ENCODE results near the gene RO60. TPM values are rescaled to one million over a fixed set of nuclear protein-coding genes. Genes with fewer than 3 reads are reported as not detected.
"Not testable (repeated sequence)": the region's sequence is repeated elsewhere in the genome, so short reads cannot be mapped to it uniquely, and the experiment has no call there.

RO60 gene
- total RNA-seq, 2 experiments from 2014 or later: 64.4 to 67.5 TPM

GRCh38 chr1:193036337-193037047, 22.9 kb upstream of the RO60 start:
- H3K4me3 Mint-ChIP-seq: no peak overlapping the region
- no peaks in the 10 kb centered on the region for H3K9me3 Mint-ChIP-seq
- no peak for DNase-seq
- H3K27ac Mint-ChIP-seq: no peak overlapping the region
- peaks cover 5% of the 10 kb centered on the region for H3K4me1 Mint-ChIP-seq
- ChIA-PET POLR2A (no interaction called here), CTCF (no interaction called here)
- H3K27me3 Mint-ChIP-seq: no peaks in the 10 kb centered on the region
- peaks cover 33% of the 10 kb centered on the region for H3K36me3 Mint-ChIP-seq (ENCODE audit: low read depth)

GRCh38 chr1:193040011-193040410, 19.4 kb upstream of the RO60 start:
- no peak overlapping the region for H3K27ac Mint-ChIP-seq
- H3K4me3 Mint-ChIP-seq: no peak overlapping the region
- peaks cover 39% of the 10 kb centered on the region for H3K36me3 Mint-ChIP-seq (ENCODE audit: low read depth)
- H3K27me3 Mint-ChIP-seq: no peaks in the 10 kb centered on the region
- H3K4me1 Mint-ChIP-seq: peaks cover 5% of the 10 kb centered on the region
- POLR2A ChIA-PET: no interaction called here
- no peaks in the 10 kb centered on the region for H3K9me3 Mint-ChIP-seq
- no peak for DNase-seq
- CTCF ChIA-PET: no interaction called here

DNA sequence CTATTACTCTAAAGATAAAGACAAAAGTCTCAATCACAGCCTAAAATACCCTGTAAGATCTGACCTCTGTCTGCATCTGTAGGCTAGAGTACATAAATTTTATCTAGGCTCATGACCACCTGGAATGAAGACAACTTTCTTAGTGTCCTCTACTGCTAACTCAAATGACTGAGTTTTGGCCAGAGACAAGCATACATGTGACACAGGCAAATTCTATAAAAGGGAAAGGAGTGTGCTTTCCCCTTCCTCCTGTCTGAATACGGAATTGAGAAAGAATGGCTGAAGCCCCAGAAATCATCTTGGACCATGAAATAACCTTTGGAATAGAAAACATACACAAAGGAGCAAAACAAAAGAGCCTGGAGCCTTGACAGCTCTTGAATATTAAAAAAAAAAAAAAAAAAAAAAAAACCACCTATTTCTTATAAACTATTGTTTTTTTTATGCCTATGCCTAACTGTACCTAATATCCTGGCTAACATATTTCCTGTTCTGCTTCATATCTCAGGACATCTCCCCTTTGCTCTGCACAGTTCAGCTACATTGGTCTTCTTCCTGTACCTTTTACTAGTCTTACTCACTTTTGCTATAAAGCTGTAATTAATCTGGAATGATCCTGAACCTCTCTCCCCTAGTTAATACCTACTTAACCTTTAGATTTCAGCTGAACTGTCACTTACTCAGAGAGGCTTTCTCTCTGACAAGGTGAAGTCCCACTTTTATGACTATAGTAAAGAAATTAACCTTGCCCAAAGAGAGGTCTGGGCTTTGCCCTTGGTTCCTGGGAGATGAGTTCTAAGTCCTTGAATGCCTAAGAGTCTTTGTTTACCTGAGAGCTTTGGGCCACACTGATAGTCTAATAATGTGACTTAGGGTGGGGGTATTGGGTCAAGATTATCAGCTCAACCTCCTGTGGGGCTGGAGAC, 16.4 kb upstream of the RO60 start:
- no peak for DNase-seq
- H3K4me1 Mint-ChIP-seq: peaks cover 3% of the 10 kb centered on the region
- ChIA-PET CTCF (no interaction called here), POLR2A (interaction anchor here (1.1 kb wide), 1 partner anchor 15 kb away, joined by 6 read pairs; no protein-coding TSS in a partner anchor)
- no peak overlapping the region for H3K27ac Mint-ChIP-seq
- H3K27me3 Mint-ChIP-seq: no peaks in the 10 kb centered on the region
- peaks cover 35% of the 10 kb centered on the region for H3K36me3 Mint-ChIP-seq (ENCODE audit: low read depth)
- no peak overlapping the region for H3K4me3 Mint-ChIP-seq
- H3K9me3 Mint-ChIP-seq: no peaks in the 10 kb centered on the region

DNA sequence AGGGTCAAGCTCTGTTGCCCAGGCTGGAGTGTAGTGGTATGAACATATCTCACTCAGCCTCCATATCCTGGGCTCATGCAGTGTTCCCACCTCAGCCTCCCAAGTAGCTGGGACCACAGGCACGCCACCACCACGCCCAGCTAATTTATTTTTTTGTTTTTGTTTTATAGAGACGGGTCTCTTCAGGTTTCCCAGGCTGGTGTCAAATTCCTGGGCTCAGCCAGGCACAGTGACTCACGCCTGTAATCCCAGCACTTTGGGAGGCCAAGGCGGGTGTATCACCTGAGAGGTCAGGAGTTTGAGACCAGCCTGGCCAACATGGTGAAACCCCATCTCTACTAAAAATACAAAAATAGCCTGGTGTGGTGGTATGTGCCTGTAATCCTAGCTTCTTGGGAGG, 10.5 kb upstream of the RO60 start:
- H3K4me1 Mint-ChIP-seq, H3K4me3 Mint-ChIP-seq, H3K9me3 Mint-ChIP-seq, H3K27me3 Mint-ChIP-seq, H3K27ac Mint-ChIP-seq, DNase-seq: not testable (repeated sequence)
- CTCF ChIA-PET: interaction anchor here (1.3 kb wide), 1 partner anchor 242 kb away, joined by 3 read pairs; no protein-coding TSS in a partner anchor
- POLR2A ChIA-PET: interaction anchor here (2.5 kb wide), 1 partner anchor 9 kb away, joined by 14 read pairs; the partner anchor contains the start of genes RO60 and UCHL5
- peaks cover 27% of the 10 kb centered on the region for H3K36me3 Mint-ChIP-seq (ENCODE audit: low read depth)

- H3K4me1 Mint-ChIP-seq: peaks cover 32% of the 10 kb centered on the region
- no peaks in the 10 kb centered on the region for H3K27me3 Mint-ChIP-seq
- no peak for DNase-seq
- no peak overlapping the region for H3K4me3 Mint-ChIP-seq
- ChIA-PET CTCF (no interaction called here), POLR2A (interaction anchor here (1.1 kb wide), 1 partner anchor 39 kb away, joined by 3 read pairs; no protein-coding TSS in a partner anchor)
- peaks cover 34% of the 10 kb centered on the region for H3K36me3 Mint-ChIP-seq (ENCODE audit: low read depth)
- no peak overlapping the region for H3K27ac Mint-ChIP-seq
- no peaks in the 10 kb centered on the region for H3K9me3 Mint-ChIP-seq
Measured at GRCh38 chr1:193054169-193054675, 5.2 kb upstream of the RO60 start.

DNA sequence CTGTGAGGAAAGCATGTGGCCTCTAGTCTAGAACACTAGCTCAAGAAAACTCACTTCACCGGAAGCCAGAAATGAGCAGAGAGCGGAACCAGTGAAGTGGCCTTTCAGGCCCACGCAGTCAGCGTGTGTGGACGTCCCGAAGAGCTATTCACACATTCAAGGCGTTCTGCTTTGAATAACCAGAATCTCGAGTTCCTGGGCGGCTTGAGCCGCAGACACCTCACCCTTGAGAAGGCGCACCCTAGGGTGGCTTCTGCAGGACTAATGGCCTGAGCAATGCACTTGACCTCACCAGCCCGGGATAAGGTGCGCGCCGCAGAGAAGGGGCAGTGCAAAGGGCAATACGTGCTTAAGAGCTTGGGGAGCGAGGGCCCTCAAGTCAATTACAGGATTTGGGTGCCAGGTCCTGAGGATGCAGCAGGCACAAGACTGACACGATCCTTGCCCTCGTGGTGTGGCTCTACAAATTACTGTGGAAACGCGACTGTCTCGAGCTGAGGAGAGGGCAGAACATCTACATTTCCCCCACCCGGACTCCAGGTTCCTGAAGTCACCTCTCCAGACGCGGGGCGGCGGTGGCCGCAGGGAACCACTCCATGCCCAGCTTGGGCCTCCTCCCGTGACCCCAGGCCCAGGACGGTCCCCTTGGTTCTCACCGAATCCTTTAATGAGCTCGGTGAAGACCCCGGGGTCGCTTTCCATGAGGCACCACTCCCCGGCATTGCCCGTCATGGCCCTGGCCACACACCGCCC, 707 bp upstream of the RO60 start:
- CTCF ChIA-PET: interaction anchor here (0.7 to 2.2 kb wide), 13 partner anchors 12 to 520 kb away, joined by 3 to 28 read pairs (median 4); partner anchors contain the start of gene CDC73
- Mint-ChIP-seq H3K27ac (peak overlapping the region; percentile 100), H3K27me3 (no peaks in the 10 kb centered on the region), H3K4me3 (peak overlapping the region; percentile 100), H3K4me1 (peaks cover 56% of the 10 kb centered on the region), H3K9me3 (no peaks in the 10 kb centered on the region), H3K36me3 (ENCODE audit: low read depth) (peaks cover 44% of the 10 kb centered on the region)
- POLR2A ChIA-PET: interaction anchor here (0.7 to 4.0 kb wide), 35 partner anchors 10 to 542 kb away, joined by 3 to 65 read pairs (median 4); partner anchors contain the start of genes B3GALT2, CDC73, GLRX2 and RGS2
- DNase-seq: peak; percentile 72

- Mint-ChIP-seq H3K4me3 (peak overlapping the region; percentile 100), H3K36me3 (ENCODE audit: low read depth) (peaks cover 40% of the 10 kb centered on the region), H3K4me1 (peaks cover 50% of the 10 kb centered on the region), H3K27ac (peak overlapping the region; percentile 100), H3K9me3 (no peaks in the 10 kb centered on the region), H3K27me3 (no peaks in the 10 kb centered on the region)
- POLR2A ChIA-PET: interaction anchor here (1.2 to 4.0 kb wide), 3 partner anchors 10 to 62 kb away, joined by 3 to 37 read pairs (median 6); partner anchors contain the start of gene CDC73
- no peak for DNase-seq
- CTCF ChIA-PET: interaction anchor here (1.4 kb wide), 1 partner anchor 10 kb away, joined by 5 read pairs; no protein-coding TSS in a partner anchor
Measured at GRCh38 chr1:193060115-193060403, 647 bp downstream of the RO60 start.

DNA sequence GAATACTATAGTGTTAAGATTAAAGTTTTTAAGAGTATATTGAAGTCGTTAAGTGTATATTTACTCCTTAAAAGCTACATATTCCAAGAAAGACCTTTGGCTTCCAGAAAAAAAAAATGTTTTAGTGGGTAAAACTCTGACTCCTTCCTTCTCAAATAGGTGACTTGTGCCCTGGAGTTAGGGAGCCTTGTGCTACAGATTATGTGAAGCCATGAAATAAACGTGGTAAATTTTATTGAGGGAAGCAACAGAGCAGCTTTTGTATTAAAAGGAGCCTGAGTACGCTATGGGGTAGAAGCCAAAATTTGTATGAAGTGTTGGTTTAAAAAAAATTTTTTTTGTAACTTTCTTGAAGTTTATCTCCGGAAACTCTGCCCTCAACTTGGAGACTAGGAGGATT, 994 bp downstream of the RO60 start:
- ChIA-PET CTCF (interaction anchor here (1.4 kb wide), 1 partner anchor 9 kb away, joined by 5 read pairs; no protein-coding TSS in a partner anchor), POLR2A (interaction anchor here (1.2 to 4.0 kb wide), 3 partner anchors 10 to 62 kb away, joined by 3 to 37 read pairs (median 6); partner anchors contain the start of gene CDC73)
- Mint-ChIP-seq H3K27ac (peak overlapping the region; percentile 100), H3K27me3 (no peaks in the 10 kb centered on the region), H3K4me3 (peak overlapping the region; percentile 100), H3K36me3 (ENCODE audit: low read depth) (peaks cover 40% of the 10 kb centered on the region), H3K4me1 (peaks cover 50% of the 10 kb centered on the region), H3K9me3 (no peaks in the 10 kb centered on the region)
- no peak for DNase-seq

- H3K9me3 Mint-ChIP-seq: no peaks in the 10 kb centered on the region
- POLR2A ChIA-PET: interaction anchor here (1.2 to 4.0 kb wide), 3 partner anchors 9 to 61 kb away, joined by 3 to 37 read pairs (median 6); partner anchors contain the start of gene CDC73
- peaks cover 40% of the 10 kb centered on the region for H3K36me3 Mint-ChIP-seq (ENCODE audit: low read depth)
- H3K4me1 Mint-ChIP-seq: peaks cover 53% of the 10 kb centered on the region
- peak overlapping the region; percentile 100 for H3K4me3 Mint-ChIP-seq
- CTCF ChIA-PET: interaction anchor here (1.4 kb wide), 1 partner anchor 9 kb away, joined by 5 read pairs; no protein-coding TSS in a partner anchor
- no peak for DNase-seq
- H3K27ac Mint-ChIP-seq: peak overlapping the region; percentile 37
- H3K27me3 Mint-ChIP-seq: no peaks in the 10 kb centered on the region
Measured at GRCh38 chr1:193060938-193061337, 1.5 kb downstream of the RO60 start.

DNA sequence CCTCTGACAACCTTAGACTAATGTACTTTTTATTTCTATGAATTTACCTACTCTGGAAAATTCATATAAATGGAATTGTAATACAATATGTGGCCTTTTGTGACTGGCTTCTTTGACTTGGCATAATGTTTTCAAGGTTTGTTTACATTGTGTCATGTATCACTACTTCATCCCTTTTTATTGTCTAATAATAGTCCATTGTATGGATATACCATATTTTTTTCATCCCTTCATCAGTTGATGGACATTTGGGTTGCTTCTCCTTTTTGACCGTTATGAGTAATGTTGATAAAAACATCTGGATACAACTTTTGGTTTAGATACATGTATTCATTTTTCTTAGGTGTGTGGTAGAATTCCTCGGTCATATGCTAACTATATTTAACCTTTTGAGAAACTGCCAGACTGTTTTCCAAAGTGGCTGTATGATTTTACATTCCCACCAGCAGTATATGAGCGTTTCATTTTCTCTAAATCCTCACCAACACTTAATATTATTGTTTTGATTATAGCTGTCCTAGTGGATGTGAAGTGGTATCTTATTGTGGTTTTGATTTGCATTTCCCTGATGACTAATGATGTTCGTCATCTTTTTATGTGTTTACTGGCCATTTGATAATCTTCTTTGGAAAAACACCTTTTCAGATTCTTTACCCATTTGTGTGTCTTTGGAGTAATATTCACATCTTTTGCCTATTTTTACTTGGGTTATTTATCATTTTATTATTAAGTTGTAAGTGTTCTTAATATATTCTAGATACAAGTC, 3.5 kb downstream of the RO60 start:
- Mint-ChIP-seq H3K36me3 (ENCODE audit: low read depth) (peaks cover 28% of the 10 kb centered on the region), H3K9me3 (no peaks in the 10 kb centered on the region), H3K27ac (no peak overlapping the region), H3K27me3 (no peaks in the 10 kb centered on the region), H3K4me3 (no peak overlapping the region), H3K4me1 (peaks cover 49% of the 10 kb centered on the region)
- no peak for DNase-seq
- ChIA-PET POLR2A (no interaction called here), CTCF (interaction anchor here (1.0 kb wide), 1 partner anchor 44 kb away, joined by 3 read pairs; no protein-coding TSS in a partner anchor)

DNA sequence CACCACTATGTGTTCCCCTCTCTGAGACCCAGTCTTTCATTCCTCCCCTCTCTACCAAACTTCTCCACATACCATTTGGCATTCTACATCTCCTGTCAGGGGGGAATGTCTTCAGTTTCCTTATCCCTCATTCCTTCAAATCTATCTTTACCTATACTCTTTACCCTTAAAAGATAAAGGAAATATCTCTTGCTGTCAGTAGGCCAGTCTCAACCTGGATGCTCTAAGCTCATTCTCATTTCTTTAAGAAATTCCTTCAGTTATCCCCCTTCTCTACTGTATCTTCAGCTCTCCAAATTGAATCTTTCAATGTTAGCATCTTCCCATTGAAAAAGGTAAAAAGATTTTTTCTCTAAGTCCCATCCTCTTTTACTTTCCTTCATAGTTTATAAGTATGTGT, 6.5 kb downstream of the RO60 start:
- POLR2A ChIA-PET: no interaction called here
- H3K36me3 Mint-ChIP-seq (ENCODE audit: low read depth): peaks cover 24% of the 10 kb centered on the region
- no peak for DNase-seq

More for the DNA sequence above, 6.5 kb downstream of the RO60 start:
- H3K4me1 Mint-ChIP-seq: peaks cover 54% of the 10 kb centered on the region
- no peak overlapping the region for H3K4me3 Mint-ChIP-seq
- no peak overlapping the region for H3K27ac Mint-ChIP-seq
- H3K9me3 Mint-ChIP-seq: no peaks in the 10 kb centered on the region
- CTCF ChIA-PET: interaction anchor here (1.2 kb wide), 1 partner anchor 35 kb away, joined by 3 read pairs; no protein-coding TSS in a partner anchor
- no peaks in the 10 kb centered on the region for H3K27me3 Mint-ChIP-seq

Data from activated CD4-positive, alpha-beta memory T cell treated with anti-CD3 and anti-CD28 coated beads, Interleukin-2, amount 10 ng/mL, durations not matched to agents 7 days and 5 days (primary cell).